Activated CD4-positive, alpha-beta memory T cell treated with anti-CD3 and anti-CD28 coated beads for 36 hours (primary cell): ENCODE data around the gene NUCB1. TPM values are rescaled to one million over a fixed set of nuclear protein-coding genes. Genes with fewer than 3 reads are reported as not detected.
"Not testable (repeated sequence)": the region's sequence is repeated elsewhere in the genome, so short reads cannot be mapped to it uniquely, and the experiment has no call there.

Experiments
- CTCF ChIA-PET: fragments of 350-600 bp; sonication (Branson Sonifier 250); formaldehyde crosslinking; loops from one replicate; lab custom pipeline; 2021; ENCODE audit warnings: antibody characterized with exemption, inconsistent platforms; lab: Charles Lee
- POLR2A ChIA-PET: fragments of 350-600 bp; sonication (Branson Sonifier 250); formaldehyde crosslinking; loops from one replicate; lab custom pipeline; 2021; ENCODE audit warnings: antibody characterized with exemption; lab: Charles Lee
- DNase-seq: peaks from one replicate; pipeline ENCODE4 v3.0.0-alpha.2; 2020
- H3K27ac Mint-ChIP-seq: one replicate; pipeline ENCODE4 v1.8.0; 2021; ENCODE audit warnings: mixed read lengths
- H3K27me3 Mint-ChIP-seq: one replicate; pipeline ENCODE4 v1.8.0; 2021; ENCODE audit warnings: mixed read lengths
- H3K36me3 Mint-ChIP-seq: one replicate; pipeline ENCODE4 v1.8.0; 2021; ENCODE audit warnings: mixed read lengths
- H3K4me1 Mint-ChIP-seq: one replicate; pipeline ENCODE4 v1.8.0; 2021; ENCODE audit warnings: low read depth, mixed read lengths
- H3K4me3 Mint-ChIP-seq: one replicate; pipeline ENCODE4 v1.8.0; 2021; ENCODE audit warnings: mild to moderate bottlenecking, mixed read lengths
- H3K9me3 Mint-ChIP-seq: one replicate; pipeline ENCODE4 v1.8.0; 2021; ENCODE audit warnings: mixed read lengths
- intact Hi-C: fragments of 100-400 bp; cut with micrococcal nuclease; formaldehyde crosslinking; loops from one replicate; pipeline ENCODE4 v1.15.1; 2023
- total RNA-seq, 2 experiments: library from RNA; stranded (reverse); gene quantifications; one replicate each; pipeline ENCODE4 v1.2.3, GENCODE V29; 2021

NUCB1 gene
- total RNA-seq, 2 experiments from 2014 or later = 154 to 159 TPM

DNA sequence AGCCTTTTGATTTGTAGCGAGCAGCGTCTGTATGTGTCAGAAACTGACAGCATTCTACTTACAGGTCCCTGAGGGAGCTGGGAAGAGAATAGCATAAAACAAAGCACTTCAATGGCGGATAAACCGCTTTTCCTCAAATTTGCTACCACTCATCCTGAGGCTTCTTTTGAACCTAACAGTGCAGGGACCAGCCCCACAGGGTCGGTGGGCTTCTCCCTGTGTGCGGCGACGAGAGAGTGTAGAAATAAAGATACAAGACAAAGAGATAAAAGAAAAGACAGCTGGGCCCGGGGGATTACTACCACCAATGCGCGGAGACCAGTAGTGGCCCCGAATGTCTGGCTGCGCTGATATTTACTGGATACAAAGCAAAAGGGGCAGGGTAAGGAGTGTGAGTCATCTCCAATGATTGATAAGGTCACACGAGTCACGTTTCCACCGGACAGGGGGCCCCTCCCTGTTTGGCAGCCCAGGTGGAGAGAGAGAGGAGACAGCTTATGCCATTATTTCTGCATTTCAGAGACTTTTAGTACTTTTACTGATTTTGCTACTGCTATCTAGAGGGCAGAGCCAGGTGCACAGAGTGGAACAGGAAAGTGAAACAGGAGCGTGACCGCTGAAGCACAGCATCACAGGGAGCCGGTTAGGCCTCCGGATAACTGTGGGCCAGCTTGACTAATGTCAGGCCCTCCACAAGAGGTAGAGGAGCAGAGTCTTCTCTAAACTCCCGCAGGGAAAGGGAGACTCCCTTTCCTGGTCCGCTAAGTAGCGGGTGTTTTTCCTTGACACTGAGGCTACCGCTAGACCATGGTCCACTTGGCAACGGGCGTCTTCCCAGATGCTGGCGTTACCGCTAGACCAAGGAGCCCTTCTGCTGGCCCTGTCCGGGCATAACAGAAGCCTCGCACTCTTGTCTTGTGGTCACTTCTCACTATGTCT is 23.8 kb upstream of the NUCB1 start:
- not testable (repeated sequence) for H3K27me3 Mint-ChIP-seq, H3K9me3 Mint-ChIP-seq
- ChIA-PET POLR2A (interaction anchor here (0.6 to 3.8 kb wide), 7 partner anchors 24 to 162 kb away, joined by 3 to 29 read pairs (median 5); partner anchors contain the start of genes BAX, FTL, NUCB1 and TULP2), CTCF (interaction anchor here (0.6 to 3.0 kb wide), 4 partner anchors 24 to 616 kb away, joined by 4 to 15 read pairs (median 6); partner anchors contain the start of genes GYS1, NUCB1 and RUVBL2)
- peak; percentile 76 for DNase-seq
- intact Hi-C loops = loop anchor here (10.0 kb wide), 1 partner anchor 552 kb away; the partner anchor contains the start of gene EMP3
- Mint-ChIP-seq H3K4me1 (peaks cover 37% of the 10 kb centered on the region), H3K4me3 (peak overlapping the region; percentile 95), H3K27ac (peak overlapping the region; percentile 99), H3K36me3 (peaks cover 54% of the 10 kb centered on the region)

DNA sequence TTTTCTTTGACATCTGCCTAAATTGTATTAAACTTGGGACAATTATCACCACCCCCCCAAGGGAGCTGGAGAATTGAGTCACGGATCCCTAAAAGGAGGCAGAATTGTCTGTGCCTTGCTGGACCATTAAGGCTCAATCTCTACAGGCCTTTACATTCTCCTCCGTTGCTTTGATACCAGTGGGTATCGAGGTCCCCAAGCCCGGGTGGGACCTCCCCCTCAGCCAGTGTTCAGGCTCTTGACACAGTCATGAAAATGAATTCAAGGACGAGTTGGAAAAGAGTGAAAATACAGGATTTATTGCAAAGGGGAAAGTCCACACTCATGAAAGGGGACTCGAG is 22.3 kb upstream of the NUCB1 start:
- intact Hi-C loops = loop anchor here (10.0 kb wide), 1 partner anchor 553 kb away; the partner anchor contains the start of gene EMP3

GRCh38 chr19:48878196-48879024 is 21.7 kb upstream of the NUCB1 start:
- Mint-ChIP-seq H3K27ac (peak overlapping the region; percentile 34), H3K36me3 (peaks cover 41% of the 10 kb centered on the region), H3K27me3 (no peaks in the 10 kb centered on the region), H3K4me3 (no peak overlapping the region), H3K9me3 (no peaks in the 10 kb centered on the region), H3K4me1 (peaks cover 33% of the 10 kb centered on the region)
- DNase-seq = peak; percentile 32
- CTCF ChIA-PET = interaction anchor here (1.0 to 1.6 kb wide), 2 partner anchors 36 to 92 kb away, joined by 3 read pairs; no protein-coding TSS in a partner anchor
- POLR2A ChIA-PET = interaction anchor here (1.2 kb wide), 1 partner anchor 22 kb away, joined by 3 read pairs; the partner anchor contains the start of gene NUCB1
- intact Hi-C loops = loop anchor here (10.0 kb wide), 1 partner anchor 554 kb away; the partner anchor contains the start of gene EMP3

More for the DNA sequence above, 22.3 kb upstream of the NUCB1 start:
- peaks cover 35% of the 10 kb centered on the region for H3K4me1 Mint-ChIP-seq
- H3K36me3 Mint-ChIP-seq = peaks cover 47% of the 10 kb centered on the region
- H3K9me3 Mint-ChIP-seq = no peaks in the 10 kb centered on the region
- H3K27ac Mint-ChIP-seq = peak overlapping the region; percentile 34
- no peaks in the 10 kb centered on the region for H3K27me3 Mint-ChIP-seq
- CTCF ChIA-PET = interaction anchor here (1.0 to 1.6 kb wide), 2 partner anchors 35 to 93 kb away, joined by 3 read pairs; no protein-coding TSS in a partner anchor
- POLR2A ChIA-PET = interaction anchor here (2.7 kb wide), 1 partner anchor 93 kb away, joined by 7 read pairs; no protein-coding TSS in a partner anchor
- H3K4me3 Mint-ChIP-seq = no peak overlapping the region
- no peak for DNase-seq

DNA sequence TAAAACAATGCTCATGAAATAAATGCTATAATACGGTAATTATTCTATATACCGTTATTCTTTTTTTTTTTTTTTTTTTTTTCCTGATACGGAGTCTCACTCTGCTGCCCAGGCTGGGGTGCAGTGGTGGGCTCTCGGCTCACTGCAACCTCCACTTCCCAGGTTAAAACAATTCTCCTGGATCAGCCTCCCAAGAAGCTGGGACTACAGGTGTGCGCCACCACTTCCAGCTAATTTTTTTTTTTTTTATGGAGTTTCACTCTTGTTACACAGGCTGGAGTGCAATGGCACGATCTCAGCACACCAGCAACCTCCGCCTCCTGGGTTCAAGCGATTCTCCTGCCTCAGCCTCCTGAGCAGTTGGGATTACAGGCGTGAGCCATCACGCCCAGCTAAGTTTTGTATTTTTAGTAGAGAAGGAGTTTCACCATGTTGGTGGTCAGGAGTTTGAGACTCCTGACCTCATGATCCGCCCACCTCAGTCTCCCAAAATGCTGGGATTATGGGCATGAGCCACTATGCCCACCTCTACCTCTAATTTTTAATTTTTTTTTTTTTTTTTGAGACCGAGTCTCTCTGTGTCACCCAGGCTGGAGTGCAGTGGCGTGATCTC is 21.0 kb upstream of the NUCB1 start:
- Mint-ChIP-seq H3K27me3 (no peaks in the 10 kb centered on the region), H3K36me3 (peaks cover 34% of the 10 kb centered on the region), H3K4me1 (peaks cover 25% of the 10 kb centered on the region), H3K9me3 (no peaks in the 10 kb centered on the region), H3K4me3 (no peak overlapping the region), H3K27ac (no peak overlapping the region)
- DNase-seq = no peak
- POLR2A ChIA-PET = interaction anchor here (1.2 kb wide), 1 partner anchor 21 kb away, joined by 3 read pairs; the partner anchor contains the start of gene NUCB1
- CTCF ChIA-PET = interaction anchor here (1.6 kb wide), 1 partner anchor 37 kb away, joined by 3 read pairs; no protein-coding TSS in a partner anchor
- intact Hi-C loops = loop anchor here (10.0 kb wide), 1 partner anchor 554 kb away; the partner anchor contains the start of gene EMP3

DNA sequence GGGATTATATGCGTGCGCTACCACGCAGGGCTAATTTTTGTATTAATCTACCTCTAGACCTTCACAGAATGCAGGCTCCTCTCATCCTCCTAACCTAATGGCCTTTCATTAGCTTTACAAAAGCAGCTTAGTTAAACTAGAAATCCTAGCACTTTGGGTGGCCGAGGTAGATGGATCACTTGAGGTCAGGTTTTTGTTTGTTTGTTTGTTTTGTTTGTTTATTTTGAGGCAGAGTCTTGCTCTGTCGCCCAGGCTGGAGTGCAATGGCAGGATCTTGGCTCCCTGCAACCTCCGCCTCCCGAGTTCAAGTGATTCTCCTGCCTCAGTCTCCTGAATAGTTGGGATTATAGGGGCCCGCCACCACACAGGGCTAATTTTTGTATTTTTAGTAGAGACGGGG is 20.4 kb upstream of the NUCB1 start:
- peaks cover 28% of the 10 kb centered on the region for H3K36me3 Mint-ChIP-seq
- POLR2A ChIA-PET = interaction anchor here (1.2 kb wide), 1 partner anchor 21 kb away, joined by 3 read pairs; the partner anchor contains the start of gene NUCB1
- H3K9me3 Mint-ChIP-seq, H3K27me3 Mint-ChIP-seq, H3K4me3 Mint-ChIP-seq, CTCF ChIA-PET, H3K27ac Mint-ChIP-seq, DNase-seq: not testable (repeated sequence)
- H3K4me1 Mint-ChIP-seq = peaks cover 20% of the 10 kb centered on the region
- intact Hi-C loops = loop anchor here (10.0 kb wide), 1 partner anchor 555 kb away; the partner anchor contains the start of gene EMP3

DNA sequence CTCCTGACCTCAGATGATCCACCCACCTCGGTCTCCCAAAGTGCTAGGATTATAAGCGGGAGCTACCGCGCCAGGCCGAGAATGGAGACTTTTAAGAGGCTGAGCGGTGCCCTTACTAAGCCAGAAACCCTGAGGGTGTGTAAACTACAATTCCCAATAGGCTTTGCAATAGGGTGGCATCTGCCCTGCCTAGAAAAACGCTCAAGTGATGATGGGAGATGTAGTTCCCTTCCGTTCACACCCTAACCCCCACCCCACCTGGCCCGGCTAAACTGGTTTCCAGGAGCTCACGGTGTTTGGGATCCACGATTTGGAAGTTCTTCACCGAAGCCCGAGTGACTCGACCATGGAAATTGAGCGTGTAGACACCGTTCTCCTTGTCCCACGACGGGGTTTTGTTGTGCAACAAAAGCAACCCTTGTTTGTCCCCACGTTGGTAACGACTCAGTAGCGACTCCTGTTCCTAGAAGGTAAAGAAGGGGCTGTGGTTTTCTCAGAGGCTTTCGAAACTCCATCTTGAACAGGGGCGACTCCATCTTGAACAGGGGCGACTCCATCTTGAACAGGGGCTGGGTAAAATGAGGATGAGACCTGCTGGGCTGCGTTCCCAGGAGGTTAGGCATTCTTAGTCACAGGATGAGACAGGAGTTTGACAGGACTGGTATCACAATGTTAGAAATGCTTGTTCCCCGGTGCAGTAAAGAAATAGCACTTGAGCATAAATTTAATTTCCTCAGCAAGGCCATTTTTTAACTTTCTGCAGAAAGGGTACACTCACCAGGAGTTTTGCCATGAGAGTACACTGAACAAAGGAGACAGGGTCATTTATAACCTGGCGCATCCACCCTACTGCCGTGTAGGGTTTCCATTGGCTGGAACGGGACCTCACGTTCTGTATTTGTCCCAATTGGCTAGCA is 18.1 kb upstream of the NUCB1 start:
- intact Hi-C loops = no loop called here
- CTCF ChIA-PET = interaction anchor here (1.6 kb wide), 1 partner anchor 89 kb away, joined by 5 read pairs; no protein-coding TSS in a partner anchor
- Mint-ChIP-seq H3K36me3 (peaks cover 9% of the 10 kb centered on the region), H3K27me3 (no peaks in the 10 kb centered on the region), H3K4me1 (peaks cover 12% of the 10 kb centered on the region), H3K9me3 (no peaks in the 10 kb centered on the region), H3K27ac (no peak overlapping the region), H3K4me3 (no peak overlapping the region)
- DNase-seq = no peak
- POLR2A ChIA-PET = no interaction called here

GRCh38 chr19:48883726-48884125 is 16.4 kb upstream of the NUCB1 start:
- POLR2A ChIA-PET = no interaction called here
- peaks cover 1% of the 10 kb centered on the region for H3K4me1 Mint-ChIP-seq
- H3K36me3 Mint-ChIP-seq = peaks cover under 1% of the 10 kb centered on the region
- CTCF ChIA-PET = no interaction called here
- intact Hi-C loops = no loop called here
- no peak overlapping the region for H3K27ac Mint-ChIP-seq
- H3K27me3 Mint-ChIP-seq = no peaks in the 10 kb centered on the region
- H3K4me3 Mint-ChIP-seq = no peak overlapping the region
- no peaks in the 10 kb centered on the region for H3K9me3 Mint-ChIP-seq
- DNase-seq = no peak

GRCh38 chr19:48887861-48888612 is 12.1 kb upstream of the NUCB1 start:
- no peaks in the 10 kb centered on the region for H3K4me1 Mint-ChIP-seq
- H3K36me3 Mint-ChIP-seq = no peaks in the 10 kb centered on the region
- ChIA-PET POLR2A (no interaction called here), CTCF (no interaction called here)
- H3K27me3 Mint-ChIP-seq = peaks cover 3% of the 10 kb centered on the region
- H3K9me3 Mint-ChIP-seq = no peaks in the 10 kb centered on the region
- H3K27ac Mint-ChIP-seq = no peak overlapping the region
- intact Hi-C loops = no loop called here
- no peak for DNase-seq
- H3K4me3 Mint-ChIP-seq = no peak overlapping the region

DNA sequence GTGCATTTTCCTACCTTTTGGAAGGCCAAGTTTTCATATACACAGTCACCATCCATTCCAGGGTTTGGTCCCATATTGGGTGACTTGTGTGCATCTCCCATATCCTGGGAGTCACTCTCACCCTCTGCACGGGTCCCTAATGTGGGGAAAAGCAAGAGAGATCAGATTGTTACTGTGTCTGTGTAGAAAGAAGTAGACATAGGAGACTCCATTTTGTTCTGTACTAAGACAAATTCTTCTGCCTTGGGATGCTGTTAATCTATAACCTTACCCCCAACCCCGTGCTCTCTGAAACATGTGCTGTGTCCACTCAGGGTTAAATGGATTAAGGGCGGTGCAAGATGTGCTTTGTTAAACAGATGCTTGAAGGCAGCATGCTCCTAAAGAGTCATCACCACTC is 10.6 kb upstream of the NUCB1 start:
- H3K36me3 Mint-ChIP-seq = not testable (repeated sequence)

DNA sequence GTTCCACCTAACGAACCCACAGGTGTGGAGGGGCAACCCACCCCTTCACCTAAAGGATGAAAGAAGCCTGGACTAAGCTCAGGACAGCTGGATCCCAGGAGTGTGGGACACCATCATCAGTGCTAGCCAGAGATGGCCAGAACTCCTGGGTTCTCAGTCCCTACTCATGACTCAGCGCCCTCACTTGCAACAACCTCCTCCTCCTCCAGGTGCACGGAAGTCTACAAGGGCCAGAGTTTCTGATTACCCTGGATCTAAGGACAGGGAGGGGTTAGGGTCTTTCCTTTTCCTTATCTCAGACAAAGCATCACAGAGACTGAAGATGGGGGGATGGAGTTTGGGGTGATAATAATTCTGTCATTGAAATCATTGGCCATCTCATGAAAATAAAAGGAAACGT is 9.6 kb upstream of the NUCB1 start:
- intact Hi-C loops = no loop called here
- Mint-ChIP-seq H3K27ac (no peak overlapping the region), H3K27me3 (peaks cover 12% of the 10 kb centered on the region)

More for the DNA sequence above, 10.6 kb upstream of the NUCB1 start:
- intact Hi-C loops, POLR2A ChIA-PET, H3K4me3 Mint-ChIP-seq, H3K27ac Mint-ChIP-seq, H3K9me3 Mint-ChIP-seq, CTCF ChIA-PET, H3K4me1 Mint-ChIP-seq, H3K27me3 Mint-ChIP-seq, DNase-seq: not testable (repeated sequence)

More for the DNA sequence above, 9.6 kb upstream of the NUCB1 start:
- ChIA-PET POLR2A (no interaction called here), CTCF (no interaction called here)
- H3K9me3 Mint-ChIP-seq = no peaks in the 10 kb centered on the region
- no peaks in the 10 kb centered on the region for H3K4me1 Mint-ChIP-seq
- DNase-seq = no peak
- H3K36me3 Mint-ChIP-seq = no peaks in the 10 kb centered on the region
- no peak overlapping the region for H3K4me3 Mint-ChIP-seq
